Kidney tubule cell (primary cell): ENCODE measurements around the gene ZDHHC6.
"Not testable (repeated sequence)": the region's sequence is repeated elsewhere in the genome, so short reads cannot be mapped to it uniquely, and the experiment has no call there.

Experiments used
- DNase-seq: peaks from one replicate; pipeline ENCODE4 v3.0.0-alpha.2; 2018; ENCODE audit warnings: low spot score

The ZDHHC6 gene

DNA sequence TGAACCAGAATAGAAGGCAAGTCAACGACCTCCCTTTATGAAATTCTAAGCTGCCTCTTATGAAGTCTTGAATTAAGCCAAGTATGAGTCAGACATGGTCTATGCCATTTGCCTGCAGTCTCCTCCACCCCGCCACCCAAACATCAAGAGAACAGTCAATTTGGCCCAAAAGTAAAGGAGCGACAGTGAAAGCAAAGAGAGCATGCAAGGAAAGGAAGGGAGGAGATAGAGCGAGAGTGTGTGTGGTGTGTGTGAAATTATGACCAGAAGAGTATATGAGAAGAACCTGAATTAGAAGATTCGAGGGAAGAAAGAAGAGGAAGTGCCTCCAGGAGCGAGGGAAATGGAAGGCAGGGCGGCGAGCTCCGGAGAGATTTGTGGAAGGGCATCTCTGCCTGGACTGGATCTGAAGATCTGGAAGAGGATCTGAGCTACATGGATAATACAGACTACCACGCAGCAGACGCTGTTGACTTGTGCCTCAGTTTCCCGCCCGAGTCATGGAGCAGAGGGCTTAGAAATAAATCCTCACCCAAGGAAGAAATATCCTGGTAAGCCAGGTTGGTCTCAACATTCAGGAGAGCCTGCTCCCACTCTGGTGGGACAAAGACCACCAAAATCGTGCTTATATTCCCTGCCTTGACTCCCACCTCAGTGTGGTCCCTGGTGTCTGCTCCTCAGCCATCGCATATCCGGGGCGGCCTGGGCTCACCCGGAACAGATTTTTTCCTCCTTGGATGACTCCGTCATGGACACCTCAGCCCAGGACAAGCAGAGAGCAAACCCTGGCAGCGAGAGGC is 459 bp downstream of the ZDHHC6 start:
- peak; percentile 35 for DNase-seq

DNA sequence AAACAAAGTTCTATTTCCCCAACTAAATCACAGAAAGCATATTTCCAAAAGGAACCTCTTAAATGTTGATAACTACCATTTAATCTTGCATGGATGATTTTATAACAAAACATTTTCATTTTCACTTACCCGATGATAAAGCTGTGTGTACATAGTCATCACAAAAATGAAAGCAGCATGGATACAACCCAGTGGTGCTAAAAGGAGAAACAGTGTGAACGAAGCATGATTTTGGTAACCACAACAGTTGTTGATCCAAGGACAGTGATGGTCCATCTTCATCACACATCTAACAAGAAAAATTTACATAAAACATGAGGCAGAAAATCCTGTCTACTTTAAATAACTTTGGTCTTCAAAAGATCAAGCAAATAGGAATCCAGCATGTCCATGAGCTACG is 4.7 kb downstream of the ZDHHC6 start:
- no peak for DNase-seq

DNA sequence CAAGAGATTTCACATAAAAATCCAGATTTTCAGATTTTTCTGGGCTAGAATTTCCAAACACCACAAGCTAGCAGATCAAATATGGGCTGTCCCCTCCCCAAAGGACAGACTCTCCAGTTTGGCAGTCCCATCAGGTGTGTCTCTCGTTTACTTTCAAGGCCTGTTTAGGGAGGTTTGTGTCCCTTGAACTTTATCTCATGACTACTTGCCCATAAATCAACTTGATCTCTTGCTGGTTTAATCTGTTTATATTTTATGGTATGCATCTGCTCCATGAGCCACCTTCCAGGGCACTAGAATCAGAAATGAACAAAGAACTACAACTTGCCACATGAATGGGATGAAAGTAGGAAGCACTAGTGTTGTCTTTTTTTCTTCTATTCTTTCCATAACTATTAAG is 5.2 kb downstream of the ZDHHC6 start:
- no peak for DNase-seq

DNA sequence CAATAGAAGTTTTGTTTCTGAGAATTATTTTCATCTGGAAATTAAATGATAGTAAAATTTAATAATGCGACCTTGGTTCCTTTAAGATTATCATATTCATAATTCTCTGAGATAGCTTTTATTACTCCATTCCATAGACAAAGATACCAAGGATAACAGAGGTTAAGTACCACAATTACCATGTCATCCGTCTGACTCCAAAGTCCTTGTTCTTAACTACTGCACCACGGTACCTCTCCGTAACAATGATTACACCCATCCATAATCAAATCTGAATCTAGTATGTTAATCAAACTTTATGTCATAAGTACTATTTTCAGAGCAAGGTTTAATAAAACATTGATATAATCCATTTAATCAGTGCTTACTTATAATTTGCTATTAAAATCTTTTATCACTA is 8.4 kb downstream of the ZDHHC6 start:
- DNase-seq = no peak

DNA sequence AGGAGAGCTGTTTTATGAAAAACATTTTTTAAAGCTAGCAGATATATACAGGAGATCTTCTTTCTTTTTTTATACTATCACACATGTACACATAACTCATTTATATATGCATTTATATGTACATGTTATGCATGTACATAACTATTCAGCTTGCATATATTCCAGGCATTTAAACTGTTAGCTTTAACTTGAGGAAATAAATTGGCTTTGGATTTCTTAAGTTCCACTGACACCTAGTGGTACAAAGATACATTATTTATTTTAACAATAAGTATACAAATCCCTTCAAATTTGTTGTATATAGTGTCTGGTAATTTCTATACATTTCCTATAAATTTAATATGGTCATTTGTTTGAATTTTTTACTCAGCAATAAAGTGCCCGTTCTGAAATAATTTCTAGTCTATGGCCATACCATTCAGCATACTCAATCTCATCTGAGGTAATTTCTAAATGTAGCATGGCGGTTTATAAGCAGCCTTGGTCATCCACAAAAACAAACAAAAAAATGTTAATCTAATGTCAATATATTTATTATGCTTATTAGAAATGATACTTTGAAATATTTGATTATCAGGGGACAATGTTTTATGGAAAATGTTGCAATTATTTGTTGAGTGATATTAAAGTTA is 11.6 kb downstream of the ZDHHC6 start:
- peak; percentile 58 for DNase-seq

DNA sequence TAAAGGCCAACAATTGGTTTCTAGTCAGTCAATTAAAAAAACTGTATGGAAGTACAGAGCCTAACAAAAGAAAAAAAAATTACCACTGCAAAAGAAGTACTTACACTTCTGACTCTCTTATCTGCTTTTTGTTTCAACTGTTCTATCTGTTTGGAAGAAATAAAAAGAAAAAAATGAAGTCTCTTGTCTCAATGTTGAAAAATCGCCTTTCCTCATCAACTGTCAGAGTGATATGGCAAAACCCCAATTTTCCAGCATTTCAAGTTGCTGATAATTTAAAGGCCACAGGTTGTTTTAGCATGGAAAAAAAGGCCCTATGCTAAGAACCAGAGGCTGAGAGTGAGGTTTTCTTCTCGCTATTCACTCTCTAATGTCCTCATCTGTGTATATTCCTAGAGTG is 13.6 kb downstream of the ZDHHC6 start:
- no peak for DNase-seq

DNA sequence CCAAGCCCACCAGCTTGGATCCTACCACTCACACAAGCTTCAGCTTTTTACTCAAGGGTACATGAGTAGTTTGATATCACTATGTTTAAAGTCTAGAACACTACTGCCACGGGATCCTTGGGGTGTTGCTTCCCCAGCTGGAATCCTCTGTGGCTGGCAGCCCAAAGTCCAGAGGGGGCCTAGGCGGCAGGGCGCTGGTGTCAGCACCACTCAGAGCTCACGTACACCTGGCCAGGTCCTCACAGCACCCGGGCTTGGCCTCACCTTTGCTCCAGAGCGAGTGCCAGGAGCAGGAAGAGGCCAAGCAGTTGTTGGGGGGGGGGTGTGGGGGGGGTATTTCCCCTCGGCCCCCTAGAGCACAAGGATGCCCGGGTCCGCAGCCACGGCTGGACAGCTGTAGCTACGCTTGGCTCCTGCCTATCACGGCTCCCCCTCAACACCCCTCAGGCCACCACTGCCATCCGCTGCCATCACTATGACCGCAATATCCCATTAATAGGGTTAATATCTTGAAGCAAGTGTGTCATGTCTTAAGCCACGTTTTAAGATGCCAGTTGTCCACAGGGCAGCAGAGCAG is 17.0 kb downstream of the ZDHHC6 start:
- DNase-seq = no peak

DNA sequence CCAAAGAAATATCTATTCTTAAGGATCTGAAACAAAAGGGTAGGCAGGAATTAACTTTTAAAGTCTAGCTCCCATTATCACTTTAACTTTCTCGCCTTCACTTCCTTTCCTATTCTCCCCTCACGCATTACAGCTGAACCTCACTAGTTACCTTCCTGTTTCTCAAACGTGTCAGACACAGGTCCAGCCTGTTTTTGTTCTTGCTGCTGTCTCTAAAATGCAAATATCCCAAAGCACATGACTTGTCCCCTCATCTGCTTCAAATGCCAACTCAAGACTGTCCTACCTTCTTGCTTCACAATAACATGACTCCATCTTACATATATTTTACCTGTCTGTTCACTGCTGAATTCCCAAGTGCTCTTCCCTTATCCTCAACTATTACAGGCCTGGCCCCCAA is 17.6 kb downstream of the ZDHHC6 start:
- no peak for DNase-seq

DNA sequence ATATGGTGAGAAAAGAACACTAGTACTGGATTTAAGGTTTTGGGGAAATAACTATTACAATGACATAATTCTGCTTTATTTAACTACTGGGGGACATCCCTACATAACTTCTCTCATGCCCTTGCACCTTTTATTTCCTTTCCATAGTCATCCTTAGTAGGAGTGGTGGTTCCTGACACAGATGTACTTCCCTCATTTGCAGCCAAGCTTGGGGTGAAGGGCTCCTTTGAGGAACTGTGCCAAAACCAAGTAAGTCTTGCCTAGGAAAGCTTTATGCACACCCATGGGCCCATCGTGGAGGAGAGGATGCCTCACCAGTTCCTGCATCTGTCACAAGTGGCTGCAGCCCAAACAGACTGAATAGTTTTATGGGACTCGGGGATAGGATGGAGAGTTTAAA is 20.6 kb downstream of the ZDHHC6 start:
- DNase-seq = no peak

DNA sequence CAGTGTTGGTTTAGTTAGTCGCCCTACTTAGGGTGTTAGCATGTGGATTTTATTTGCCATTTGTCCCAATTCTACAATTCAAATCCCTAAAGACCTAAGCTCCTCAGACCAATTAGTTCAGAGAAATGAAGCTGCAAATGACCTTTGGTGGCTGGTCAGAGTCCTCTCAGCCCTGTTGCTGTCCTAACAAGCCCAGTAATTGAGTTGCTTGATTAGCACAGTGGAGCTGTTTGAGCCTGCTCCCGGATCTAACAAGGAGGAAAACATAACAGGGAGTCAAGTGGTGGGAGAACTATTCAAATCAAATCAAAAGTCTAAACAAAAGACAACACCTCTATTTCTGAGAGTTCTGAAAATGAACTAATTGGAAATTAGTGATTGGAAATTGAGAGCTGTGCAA is 22.1 kb downstream of the ZDHHC6 start:
- no peak for DNase-seq

DNA sequence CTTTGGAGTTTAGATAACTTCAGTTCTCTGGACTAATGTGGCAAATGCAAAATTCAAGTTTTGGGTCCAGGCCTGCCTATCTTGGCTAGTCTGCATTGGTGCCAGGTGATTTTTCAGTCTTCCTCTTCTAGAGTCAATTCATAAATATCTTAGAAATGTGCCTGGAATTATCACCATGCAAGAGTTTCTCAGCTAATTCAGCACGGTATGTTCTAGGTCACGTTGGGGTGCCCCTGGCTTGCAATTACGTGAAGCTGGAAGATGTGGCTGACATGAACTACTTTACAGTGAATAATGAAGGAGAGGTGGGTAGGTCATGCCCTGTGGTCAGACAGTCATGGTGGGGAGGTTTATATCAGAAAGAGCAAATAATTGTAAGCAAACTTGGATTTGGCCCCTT is 25.0 kb downstream of the ZDHHC6 start:
- no peak for DNase-seq

DNA sequence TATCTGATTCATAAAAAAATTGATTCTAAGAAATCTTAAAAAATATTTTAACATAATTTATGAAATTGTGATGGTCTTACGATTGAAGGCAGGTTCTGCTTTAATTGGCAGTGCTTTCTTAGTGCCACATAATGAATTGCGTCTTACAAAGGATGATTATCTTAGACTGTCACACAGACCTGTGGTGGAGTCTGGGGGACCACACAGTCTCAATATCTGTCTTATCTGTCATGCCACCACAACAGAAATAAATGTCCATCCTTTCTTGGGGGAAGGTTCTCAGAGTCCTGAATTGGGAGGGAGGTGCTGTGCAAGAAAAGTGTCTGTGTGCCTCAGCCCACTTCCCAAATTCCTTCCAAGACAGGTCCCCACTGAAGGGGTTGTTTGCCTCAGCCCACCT is 34.0 kb downstream of the ZDHHC6 start:
- DNase-seq = no peak

DNA sequence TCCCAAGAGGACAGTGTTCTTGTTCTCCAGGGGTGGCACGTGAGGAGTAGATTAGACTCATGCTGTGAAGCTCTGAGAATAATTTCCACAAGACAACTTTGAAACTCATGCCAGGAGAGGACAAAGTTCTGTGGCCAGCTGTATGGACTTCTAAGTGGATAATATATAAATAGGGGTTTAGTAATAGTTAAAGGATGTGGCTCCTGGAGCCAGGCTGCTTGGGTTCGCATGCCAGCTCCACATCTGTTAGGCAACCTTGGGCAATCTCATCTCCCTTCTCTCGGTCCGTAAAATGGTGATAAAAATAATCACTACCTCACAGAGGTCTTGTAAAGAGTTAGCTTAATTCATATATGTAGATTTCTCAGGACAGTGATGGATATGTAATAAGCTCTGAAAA is 37.0 kb downstream of the ZDHHC6 start:
- DNase-seq = no peak

DNA sequence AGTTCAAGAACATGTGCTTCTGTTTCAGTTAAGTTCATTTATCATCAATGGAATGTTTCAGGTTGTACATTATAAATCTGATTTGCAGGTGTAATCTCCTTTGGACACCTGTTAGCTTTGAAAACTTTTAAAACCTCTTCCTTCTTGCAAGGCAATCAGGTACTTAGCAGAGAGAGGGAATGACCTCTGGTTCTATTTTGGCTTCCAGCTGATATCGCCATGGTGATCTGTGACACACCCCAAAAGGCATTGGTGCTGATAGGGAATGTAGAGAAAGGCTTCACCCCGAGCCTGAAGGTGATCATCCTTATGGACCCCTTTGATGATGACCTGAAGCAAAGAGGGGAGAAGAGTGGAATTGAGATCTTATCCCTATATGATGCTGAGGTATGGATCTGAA is 37.4 kb downstream of the ZDHHC6 start:
- no peak for DNase-seq

DNA sequence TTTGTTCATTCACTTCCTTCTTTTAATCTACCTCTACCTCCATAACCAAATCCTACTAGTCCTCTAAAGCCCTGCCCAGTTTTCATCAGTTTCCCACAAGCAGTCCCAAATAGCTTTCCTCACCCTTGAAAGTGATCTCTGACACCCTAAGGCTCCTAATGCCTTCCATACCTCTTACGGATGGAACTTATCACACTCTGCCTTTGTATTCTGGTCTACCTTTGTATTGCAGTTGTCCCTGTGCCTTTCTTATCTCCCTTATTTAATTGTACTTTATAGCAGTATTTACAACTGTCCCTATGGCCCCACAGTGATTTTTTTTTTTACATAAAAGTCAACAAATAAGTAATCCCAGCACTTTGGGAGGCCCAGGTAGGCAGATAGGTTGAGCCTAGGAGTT is 39.0 kb downstream of the ZDHHC6 start:
- no peak for DNase-seq

DNA sequence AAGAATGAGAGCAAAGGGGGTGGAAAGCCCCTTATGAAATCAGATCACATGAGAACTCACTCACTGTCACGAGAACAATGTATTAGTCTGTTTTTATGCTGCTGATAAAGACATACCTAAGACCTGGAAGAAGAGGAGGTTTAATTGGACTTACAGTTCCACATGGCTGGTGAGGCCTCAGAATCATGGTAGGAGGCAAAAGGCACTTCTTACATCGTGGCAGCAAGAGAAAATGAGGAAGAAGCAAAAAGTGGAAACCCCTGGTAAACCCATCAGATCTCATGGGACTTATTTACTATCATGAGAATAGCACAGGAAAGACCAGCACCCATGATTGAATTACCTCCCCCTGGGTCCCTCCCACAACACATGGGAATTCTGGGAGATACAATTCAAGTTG is 39.9 kb downstream of the ZDHHC6 start:
- not testable (repeated sequence) for DNase-seq

DNA sequence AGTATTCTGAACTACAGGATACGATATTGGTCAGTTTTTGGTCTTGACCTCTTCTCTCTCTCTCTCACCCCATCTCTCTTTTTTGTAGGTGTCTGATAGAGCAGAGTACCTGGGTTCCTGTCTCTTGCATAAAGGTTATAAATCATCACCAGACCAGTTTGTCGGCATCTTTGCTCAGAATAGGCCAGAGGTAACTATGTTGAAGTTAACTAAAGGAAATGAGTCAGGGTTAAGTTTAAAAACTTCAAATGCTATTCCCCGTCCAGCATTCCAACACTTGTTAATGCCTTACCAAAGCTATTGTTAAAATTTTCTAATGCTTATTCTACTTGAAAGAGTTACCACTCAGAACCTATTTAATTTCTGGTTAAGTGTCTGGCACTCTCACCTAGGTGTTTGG is 42.1 kb downstream of the ZDHHC6 start:
- DNase-seq = peak; percentile 86

DNA sequence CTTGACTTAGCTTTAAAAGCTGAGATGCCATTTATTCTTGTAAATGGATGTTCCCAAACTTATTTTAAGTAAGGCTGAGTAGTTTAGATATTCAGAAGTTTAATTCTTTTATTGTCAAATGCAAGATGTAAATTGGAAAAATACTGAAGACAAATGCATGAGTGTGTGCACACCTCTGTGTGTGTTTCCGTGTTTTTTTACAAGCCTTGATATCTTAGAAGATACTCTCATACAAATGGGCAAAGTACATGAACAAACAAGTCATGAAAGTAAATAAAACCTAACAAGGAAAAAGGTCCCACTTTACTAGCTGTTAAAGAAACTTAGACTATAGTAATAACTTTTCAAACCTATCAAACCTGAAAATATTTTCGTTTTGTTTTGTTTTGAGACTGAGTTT is 43.8 kb downstream of the ZDHHC6 start:
- DNase-seq = no peak

DNA sequence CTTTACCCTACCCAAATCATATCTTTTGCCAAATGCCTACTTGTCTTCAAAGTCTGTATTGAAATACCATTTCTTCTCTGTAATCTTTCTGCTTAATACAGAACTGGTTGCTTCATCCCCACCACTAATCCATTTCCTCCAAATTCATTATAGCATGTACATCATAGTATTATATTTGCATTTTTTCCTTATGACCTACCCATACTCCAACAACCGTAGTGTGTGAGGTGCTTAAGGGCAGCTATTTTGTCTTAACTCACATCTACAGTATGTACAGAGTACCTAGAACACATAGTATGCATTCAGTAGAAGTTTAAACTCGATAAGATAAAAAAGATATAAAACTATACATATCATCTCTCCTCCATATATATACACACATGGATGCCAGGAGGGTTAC is 49.1 kb downstream of the ZDHHC6 start:
- DNase-seq = no peak

DNA sequence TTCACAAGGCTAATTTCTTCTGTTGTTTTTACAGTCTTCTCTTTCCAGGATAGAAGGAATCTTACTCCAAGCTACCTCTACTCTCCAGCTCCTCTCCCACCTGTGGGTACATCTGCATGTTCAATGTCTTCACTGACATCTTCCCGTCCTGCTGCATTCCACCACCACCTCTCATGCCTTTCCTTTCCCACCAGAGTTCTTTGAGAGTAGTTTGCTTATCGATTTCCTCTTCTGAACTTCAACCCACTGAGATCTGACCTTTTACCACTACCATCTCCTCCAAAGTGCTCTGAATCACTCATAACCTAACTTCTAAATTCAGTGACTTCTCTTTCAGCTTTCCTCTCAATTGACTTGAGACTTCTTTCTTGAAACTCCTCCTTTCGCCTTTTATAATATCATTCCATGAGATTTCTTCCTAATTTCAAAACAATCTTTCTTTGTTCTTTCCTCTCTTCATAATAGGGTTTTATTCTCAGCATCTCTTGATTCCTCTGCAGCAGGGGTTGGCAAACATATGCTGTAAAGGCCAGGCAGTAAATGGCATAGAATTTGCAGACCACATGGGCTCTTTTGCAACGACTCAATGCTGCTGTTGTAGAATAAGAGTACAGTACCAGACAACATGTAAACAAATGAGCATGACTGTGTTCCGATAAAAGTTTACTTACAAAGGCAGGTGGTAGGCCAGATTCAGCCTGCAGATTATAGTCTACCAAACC is 50.7 kb downstream of the ZDHHC6 start:
- no peak for DNase-seq

DNA sequence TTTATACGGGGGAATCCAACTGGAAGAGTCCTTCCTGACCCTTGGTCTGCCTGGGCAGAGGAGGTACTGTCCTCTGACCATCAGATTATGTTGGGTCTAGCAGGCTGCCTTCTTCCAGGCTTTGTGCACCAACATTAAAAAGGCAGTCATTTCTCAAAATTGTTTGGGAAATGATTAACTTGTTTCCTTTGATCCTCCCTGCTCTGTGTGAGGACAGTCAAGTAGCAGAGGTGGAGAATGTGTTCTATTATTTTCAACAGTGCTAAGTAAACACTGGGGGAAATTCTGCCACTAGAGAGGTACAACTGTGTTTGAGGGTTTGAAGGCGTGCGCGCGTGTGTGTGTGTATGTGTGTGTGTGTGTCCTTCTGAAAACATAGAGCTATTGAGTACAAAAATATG is 52.2 kb downstream of the ZDHHC6 start:
- peak; percentile 54 for DNase-seq

DNA sequence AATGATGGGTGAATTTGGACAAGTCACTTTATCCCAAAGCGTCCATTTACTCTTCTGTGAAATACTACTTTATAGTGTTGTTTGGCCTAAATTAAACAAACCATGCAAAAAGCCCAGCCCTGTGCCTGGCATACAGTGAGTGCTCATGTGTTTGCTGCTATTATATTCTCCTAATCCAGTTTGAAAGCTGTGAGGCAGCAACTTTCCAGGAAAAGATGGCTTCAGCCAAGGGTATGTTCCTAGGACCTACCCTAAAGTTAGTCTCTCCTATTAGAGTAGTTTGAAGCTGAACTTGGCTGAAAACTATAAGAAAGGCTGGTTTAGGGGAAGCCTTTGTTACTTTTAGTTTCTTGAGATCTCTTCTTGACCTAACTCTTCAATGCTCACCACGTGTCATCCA is 52.9 kb downstream of the ZDHHC6 start:
- no peak for DNase-seq

DNA sequence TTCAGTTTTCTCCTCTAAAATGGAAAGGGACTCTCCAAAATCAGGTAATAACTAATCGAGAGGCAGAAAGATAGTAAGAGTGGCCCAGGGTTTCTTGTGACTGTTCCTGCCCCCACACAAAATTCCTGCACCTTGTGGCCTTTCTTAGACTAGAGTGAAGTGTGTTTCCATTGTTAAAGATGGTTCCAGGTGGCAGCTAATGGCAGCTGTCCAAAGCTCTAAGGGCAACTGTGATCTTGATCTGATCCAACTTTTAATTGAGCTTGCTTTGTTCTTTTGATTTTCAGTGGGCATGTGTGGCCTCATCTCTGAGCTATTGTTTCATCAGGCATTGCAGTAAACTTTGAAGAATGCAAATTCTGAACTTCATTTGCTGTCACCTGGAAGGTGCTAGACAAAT is 53.4 kb downstream of the ZDHHC6 start:
- no peak for DNase-seq
